ENCODE data around the gene PRDM16. TPM values are rescaled to one million over a fixed set of nuclear protein-coding genes. Genes with fewer than 3 reads are reported as not detected.

PRDM16 gene
- total RNA-seq, 4 donors from 2014 or later, result 0.41 to 0.95 TPM; not detected in 2

DNA sequence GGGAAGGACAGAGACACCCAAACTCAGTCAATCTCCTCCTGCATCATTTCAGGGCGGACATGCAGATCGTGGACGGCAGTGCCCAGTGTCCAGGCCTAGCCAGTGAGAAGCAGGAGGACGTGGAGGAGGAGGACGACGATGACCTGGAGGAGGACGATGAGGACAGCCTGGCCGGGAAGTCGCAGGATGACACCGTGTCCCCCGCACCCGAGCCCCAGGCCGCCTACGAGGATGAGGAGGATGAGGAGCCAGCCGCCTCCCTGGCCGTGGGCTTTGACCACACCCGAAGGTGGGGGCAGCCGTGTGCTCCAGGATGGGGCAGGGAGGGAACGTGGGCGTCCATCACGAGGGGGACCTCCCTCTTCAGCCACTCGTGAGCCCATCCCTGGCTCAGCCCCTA lies 361.8 kb downstream of the PRDM16 start:
- Histone ChIP-seq H3K36me3 (no peaks in the 10 kb centered on the region), H3K4me1 (no peaks in the 10 kb centered on the region), H3K4me3 (no peak overlapping the region), H3K27ac (no peak overlapping the region), H3K9me3 (no peaks in the 10 kb centered on the region), H3K27me3 (no peaks in the 10 kb centered on the region)
- DNase-seq, result no peak
- intact Hi-C loops (cut with DNase I; ENCODE audit: low total_unique reads) (no loop called here), in situ Hi-C loops (cut with MboI; ENCODE audit: low pct_ligation_motif_present in 1 of 4, low pct_unique_long_range_greater_than_20kb in 1 of 4, low sequenced_read_pairs in 3 of 4) (loop anchor here in 2 of 4 donors (25.0 kb wide), 2 partner anchors 419 to 594 kb away; partner anchors contain the start of gene ACTRT2 (in 2 of the 2))
- 89% methylated on average over 22 of the region's 22 CpGs; no CpG with 5 or more reads in 1 of the 2 donors for WGBS, 2 donors (ENCODE audit: low coverage in 1 of 2)
- TF ChIP-seq POLR2A (IDR thresholded peaks at IDR 0.05) (no peak), POLR2AphosphoS5 (IDR thresholded peaks at IDR 0.05) (no peak), EP300 (IDR thresholded peaks at IDR 0.05; ENCODE audit: low read depth) (no peak)
- TF ChIP-seq, protein P1, sequence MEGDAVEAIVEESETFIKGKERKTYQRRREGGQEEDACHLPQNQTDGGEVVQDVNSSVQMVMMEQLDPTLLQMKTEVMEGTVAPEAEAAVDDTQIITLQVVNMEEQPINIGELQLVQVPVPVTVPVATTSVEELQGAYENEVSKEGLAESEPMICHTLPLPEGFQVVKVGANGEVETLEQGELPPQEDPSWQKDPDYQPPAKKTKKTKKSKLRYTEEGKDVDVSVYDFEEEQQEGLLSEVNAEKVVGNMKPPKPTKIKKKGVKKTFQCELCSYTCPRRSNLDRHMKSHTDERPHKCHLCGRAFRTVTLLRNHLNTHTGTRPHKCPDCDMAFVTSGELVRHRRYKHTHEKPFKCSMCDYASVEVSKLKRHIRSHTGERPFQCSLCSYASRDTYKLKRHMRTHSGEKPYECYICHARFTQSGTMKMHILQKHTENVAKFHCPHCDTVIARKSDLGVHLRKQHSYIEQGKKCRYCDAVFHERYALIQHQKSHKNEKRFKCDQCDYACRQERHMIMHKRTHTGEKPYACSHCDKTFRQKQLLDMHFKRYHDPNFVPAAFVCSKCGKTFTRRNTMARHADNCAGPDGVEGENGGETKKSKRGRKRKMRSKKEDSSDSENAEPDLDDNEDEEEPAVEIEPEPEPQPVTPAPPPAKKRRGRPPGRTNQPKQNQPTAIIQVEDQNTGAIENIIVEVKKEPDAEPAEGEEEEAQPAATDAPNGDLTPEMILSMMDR (IDR thresholded peaks at IDR 0.05), result no peak

DNA sequence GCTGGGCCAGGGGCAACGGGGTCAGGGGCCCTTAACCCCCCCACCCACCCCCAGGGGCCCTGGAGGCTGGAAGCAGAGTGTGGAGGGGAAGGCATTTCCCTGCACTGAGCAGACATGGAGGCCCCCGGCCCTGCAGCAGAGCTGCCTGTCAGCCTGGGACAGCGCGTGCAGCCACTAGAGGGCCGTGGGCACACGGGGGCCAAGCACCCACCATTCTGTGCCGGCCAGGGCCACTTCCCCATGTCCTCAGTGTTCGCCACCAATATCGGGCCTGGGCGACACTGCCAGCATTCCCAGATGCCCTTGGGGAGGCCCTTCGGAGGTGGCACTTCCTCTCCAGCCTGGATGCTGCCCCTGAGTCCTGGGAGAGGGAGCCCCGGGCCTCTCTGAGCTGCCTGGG lies 362.3 kb downstream of the PRDM16 start:
- intact Hi-C loops (cut with DNase I; ENCODE audit: low total_unique reads) (no loop called here), in situ Hi-C loops (cut with MboI; ENCODE audit: low pct_ligation_motif_present in 1 of 4, low pct_unique_long_range_greater_than_20kb in 1 of 4, low sequenced_read_pairs in 3 of 4) (loop anchor here in 2 of 4 donors (25.0 kb wide), 2 partner anchors 419 to 594 kb away; partner anchors contain the start of gene ACTRT2 (in 2 of the 2))
- no peak for DNase-seq
- Histone ChIP-seq H3K36me3 (no peaks in the 10 kb centered on the region), H3K4me1 (no peaks in the 10 kb centered on the region), H3K27ac (no peak overlapping the region), H3K9me3 (no peaks in the 10 kb centered on the region), H3K4me3 (no peak overlapping the region), H3K27me3 (no peaks in the 10 kb centered on the region)
- TF ChIP-seq EP300 (IDR thresholded peaks at IDR 0.05; ENCODE audit: low read depth) (no peak), POLR2A (IDR thresholded peaks at IDR 0.05) (no peak), POLR2AphosphoS5 (IDR thresholded peaks at IDR 0.05) (no peak)
- TF ChIP-seq, protein P1 (IDR thresholded peaks at IDR 0.05), result no peak
- 58% methylated on average over 3 of the region's 12 CpGs; no CpG with 5 or more reads in 1 of the 2 donors for WGBS, 2 donors (ENCODE audit: low coverage in 1 of 2)

DNA sequence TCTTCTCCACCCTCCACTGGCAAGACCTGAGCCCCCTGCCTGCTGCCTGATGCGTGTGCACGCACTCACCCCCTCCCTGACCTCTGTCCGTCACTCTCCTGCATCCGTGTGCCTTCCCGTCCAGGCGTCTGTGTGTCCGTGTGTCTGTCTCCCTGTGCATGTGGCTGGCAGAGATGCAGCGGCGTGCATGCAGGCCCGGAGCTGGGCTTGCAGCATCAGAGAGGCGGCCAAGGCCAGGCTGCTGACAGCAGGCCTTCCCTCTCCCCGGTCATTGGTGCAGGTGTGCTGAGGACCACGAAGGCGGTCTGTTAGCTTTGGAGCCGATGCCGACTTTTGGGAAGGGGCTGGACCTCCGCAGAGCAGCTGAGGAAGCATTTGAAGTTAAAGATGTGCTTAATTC lies 362.7 kb downstream of the PRDM16 start:
- Histone ChIP-seq H3K27me3 (no peaks in the 10 kb centered on the region), H3K9me3 (no peaks in the 10 kb centered on the region), H3K4me1 (no peaks in the 10 kb centered on the region), H3K27ac (no peak overlapping the region), H3K36me3 (no peaks in the 10 kb centered on the region), H3K4me3 (no peak overlapping the region)
- no peak for TF ChIP-seq EP300 (IDR thresholded peaks at IDR 0.05; ENCODE audit: low read depth)
- TF ChIP-seq, protein P1 (IDR thresholded peaks at IDR 0.05), result no peak
- no peak for TF ChIP-seq POLR2AphosphoS5 (IDR thresholded peaks at IDR 0.05)
- in situ Hi-C loops (cut with MboI; ENCODE audit: low pct_ligation_motif_present in 1 of 4, low pct_unique_long_range_greater_than_20kb in 1 of 4, low sequenced_read_pairs in 3 of 4), result loop anchor here in 2 of 4 donors (25.0 kb wide), 2 partner anchors 419 to 594 kb away; partner anchors contain the start of gene ACTRT2 (in 2 of the 2)
- intact Hi-C loops (cut with DNase I; ENCODE audit: low total_unique reads), result no loop called here
- 84 to 91% methylated on average over 4 to 17 of the region's 17 CpGs for WGBS, 2 donors (ENCODE audit: low coverage in 1 of 2)
- no peak for DNase-seq

DNA sequence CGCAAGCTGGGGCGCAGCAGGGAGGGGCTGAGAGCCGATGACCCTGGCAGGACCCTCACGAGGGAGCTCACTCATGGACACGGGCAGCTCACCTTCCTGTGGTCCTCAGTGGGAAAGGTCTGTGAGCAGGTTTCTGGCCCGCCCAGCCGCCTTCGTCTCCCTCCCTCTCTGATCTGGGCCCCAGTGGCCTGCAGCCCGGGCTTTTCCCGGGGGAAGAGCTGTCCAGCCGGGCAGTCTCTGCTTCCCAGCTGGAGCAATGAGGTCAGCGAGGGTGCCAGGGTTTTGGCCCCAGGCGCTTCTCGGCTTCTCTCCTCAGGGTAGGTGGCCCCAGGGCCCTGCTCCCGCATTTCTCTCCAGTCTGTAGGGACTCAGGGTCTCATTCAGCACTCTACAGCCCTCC lies 363.3 kb downstream of the PRDM16 start:
- Histone ChIP-seq H3K27ac (no peak overlapping the region), H3K27me3 (no peaks in the 10 kb centered on the region), H3K9me3 (no peaks in the 10 kb centered on the region), H3K36me3 (no peaks in the 10 kb centered on the region), H3K4me3 (no peak overlapping the region), H3K4me1 (no peaks in the 10 kb centered on the region)
- in situ Hi-C loops (cut with MboI; ENCODE audit: low pct_ligation_motif_present in 1 of 4, low pct_unique_long_range_greater_than_20kb in 1 of 4, low sequenced_read_pairs in 3 of 4), result loop anchor here in 2 of 4 donors (25.0 kb wide), 2 partner anchors 420 to 595 kb away; partner anchors contain the start of gene ACTRT2 (in 2 of the 2)
- no peak for DNase-seq
- intact Hi-C loops (cut with DNase I; ENCODE audit: low total_unique reads), result no loop called here
- 50 to 78% methylated on average over 1 to 15 of the region's 15 CpGs for WGBS, 2 donors (ENCODE audit: low coverage in 1 of 2)
- no peak for TF ChIP-seq EP300 (IDR thresholded peaks at IDR 0.05; ENCODE audit: low read depth)
- no peak for TF ChIP-seq POLR2A (IDR thresholded peaks at IDR 0.05)
- TF ChIP-seq POLR2AphosphoS5 (IDR thresholded peaks at IDR 0.05), result no peak
- TF ChIP-seq, protein P1 (IDR thresholded peaks at IDR 0.05), result no peak
